SW480 (cell line): ENCODE results near the gene FAM3B.

Experiments used
- DNase-seq: peaks from one replicate; pipeline ENCODE4 v3.0.0-alpha.2; 2016; ENCODE audit warnings: low spot score

Gene FAM3B

GRCh38 chr21:41398251-41398650 is 81.7 kb downstream of the FAM3B start:
- DNase-seq: no peak

- no peak for DNase-seq
Measured at GRCh38 chr21:41398831-41399230, 82.2 kb downstream of the FAM3B start.

DNA sequence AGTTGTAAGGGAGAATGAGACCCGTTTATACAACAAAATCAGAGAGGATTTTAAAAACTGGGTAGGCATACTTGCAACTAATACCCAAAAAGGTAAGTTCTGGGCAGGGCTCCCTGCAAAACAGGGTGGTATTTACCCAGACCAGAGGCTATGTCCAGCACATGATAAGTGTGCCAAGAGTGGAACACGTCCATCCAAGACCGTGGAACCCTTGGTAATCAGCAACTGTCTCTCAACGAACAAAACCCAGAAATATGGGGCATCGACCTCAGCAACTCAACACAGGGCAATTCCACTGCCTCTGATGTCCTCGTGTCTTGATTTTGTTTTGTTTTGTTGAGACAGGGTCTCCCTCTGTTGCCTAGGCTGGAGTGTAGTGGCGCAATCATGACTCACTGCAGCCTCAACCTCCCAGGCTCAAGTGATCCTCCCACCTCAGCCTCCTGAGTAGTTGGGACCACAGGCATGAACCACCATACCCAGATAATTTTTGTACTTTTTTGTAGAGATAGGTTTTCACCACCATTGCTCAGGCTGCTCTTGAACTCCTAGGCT is 82.7 kb downstream of the FAM3B start:
- DNase-seq: no peak

GRCh38 chr21:41402231-41402630 is 85.6 kb downstream of the FAM3B start:
- DNase-seq: no peak

DNA sequence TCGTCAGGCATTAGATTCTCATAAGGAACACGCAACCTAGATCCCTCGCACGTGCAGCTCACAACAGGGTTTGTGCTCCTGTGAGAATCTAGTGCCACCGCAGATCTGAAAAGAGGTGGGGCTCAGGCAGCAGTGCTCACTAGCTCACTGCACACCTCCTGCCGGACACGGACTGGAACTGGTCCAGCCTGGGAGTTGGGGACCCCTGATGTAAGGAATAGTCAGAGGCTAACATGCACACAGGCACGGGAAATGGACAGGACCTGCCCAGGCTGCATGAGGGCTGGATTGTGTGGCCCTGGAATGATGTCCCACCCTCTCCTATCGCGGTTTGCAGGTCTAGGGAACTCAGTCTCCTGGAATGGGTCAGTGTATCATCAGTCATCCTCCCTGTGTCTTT is 86.2 kb downstream of the FAM3B start:
- no peak for DNase-seq

DNA sequence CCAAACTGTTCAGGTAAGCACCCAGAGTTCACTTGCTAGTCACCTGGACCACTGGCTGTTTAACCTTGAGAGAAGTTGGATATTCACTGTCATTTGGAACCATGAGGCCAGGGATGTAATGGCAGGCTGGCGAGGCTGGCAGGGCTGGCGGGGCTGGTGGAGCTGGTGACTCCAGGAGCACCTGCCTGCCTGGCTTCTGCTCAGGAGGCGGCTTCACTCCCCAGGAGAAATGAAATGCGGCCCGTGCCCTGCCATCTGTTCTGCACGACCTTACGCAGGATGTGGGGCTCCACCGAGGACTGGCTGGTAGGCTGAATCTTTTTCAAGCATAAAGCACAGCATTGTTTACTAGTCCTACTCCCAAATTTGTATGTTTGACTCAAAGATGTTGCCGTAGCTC is 86.7 kb downstream of the FAM3B start:
- DNase-seq: no peak

DNA sequence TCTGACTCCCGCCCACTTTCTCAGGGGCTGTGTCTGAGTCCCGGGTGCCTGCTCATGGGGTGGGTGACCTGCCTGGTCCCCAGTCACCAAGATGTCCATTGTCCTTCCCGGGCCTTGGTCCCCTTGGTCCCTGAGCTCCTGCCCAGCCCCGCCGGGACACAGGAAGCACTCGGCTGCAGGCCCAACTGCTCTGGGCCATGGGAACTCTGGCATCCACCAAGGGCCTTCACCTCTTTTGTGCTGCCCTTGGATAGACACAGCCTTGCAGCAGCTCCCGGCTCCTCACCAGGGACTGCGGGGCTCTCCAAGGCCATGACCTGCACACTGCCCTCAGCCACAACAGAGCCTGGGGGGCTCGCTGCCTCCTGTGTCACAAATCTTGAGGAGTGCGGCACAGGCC is 87.4 kb downstream of the FAM3B start:
- DNase-seq: no peak

DNA sequence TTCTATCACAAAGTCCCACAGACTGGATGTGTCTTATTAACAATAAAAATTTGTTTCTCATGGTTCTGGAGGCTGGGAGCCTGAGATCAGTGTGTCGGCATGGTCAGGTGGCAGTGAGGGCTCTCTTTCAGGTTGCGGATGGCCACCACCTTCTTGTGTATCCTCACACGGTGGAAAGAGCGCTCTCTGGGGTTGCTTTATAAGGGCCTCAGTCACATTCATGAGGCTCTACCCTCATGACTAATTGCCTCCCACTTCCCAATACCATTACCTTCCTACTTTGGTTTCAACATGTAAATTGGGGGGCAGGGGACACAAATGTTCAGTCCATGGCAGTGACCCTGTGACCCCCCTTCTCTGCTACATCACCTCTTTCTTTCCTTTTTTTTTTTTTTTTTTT is 88.7 kb downstream of the FAM3B start:
- no peak for DNase-seq

DNA sequence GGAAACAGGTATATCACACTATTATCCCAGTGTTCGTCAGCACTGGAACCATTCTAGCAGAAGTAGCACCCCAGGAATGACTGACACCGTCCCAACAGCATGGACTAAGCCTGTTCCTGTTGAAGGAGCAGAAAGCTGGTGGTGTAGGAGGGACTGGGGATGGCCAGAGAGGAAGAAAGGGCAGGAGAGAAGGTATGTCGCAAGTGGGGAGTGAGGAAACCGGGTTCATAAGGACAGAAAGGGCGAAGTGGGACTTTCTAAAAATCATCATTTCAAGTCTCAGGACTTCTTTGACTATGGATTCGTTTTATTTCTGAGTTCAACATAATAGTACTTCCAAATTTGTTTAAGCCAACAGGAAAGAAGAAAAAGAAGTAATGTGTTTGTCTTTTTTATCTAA is 89.7 kb downstream of the FAM3B start:
- no peak for DNase-seq
